Measurements from ENCODE around the gene CENPT. TPM values are rescaled to one million over a fixed set of nuclear protein-coding genes. Genes with fewer than 3 reads are reported as not detected.

The CENPT gene
- total and polyA plus RNA-seq, 2 of the 13 experiments (the other 11 are each of a cell fraction or from before 2014, with no cell fraction given): 40.9 to 43.3 TPM

- TF ChIP-seq BATF2 (CRISPR knock-in tag; IDR thresholded peaks at IDR 0.05) (no peak), ZMAT5 (CRISPR knock-in tag; IDR thresholded peaks at IDR 0.05; ENCODE audit: borderline replicate concordance, low read depth) (no peak), ATRX (CRISPR knock-in tag; IDR thresholded peaks at IDR 0.05; ENCODE audit: borderline replicate concordance) (no peak), DMTF1 (CRISPR knock-in tag; IDR thresholded peaks at IDR 0.05) (no peak), NFRKB (IDR thresholded peaks at IDR 0.05) (no peak), ZMYM3 (CRISPR knock-in tag; IDR thresholded peaks at IDR 0.05) (no peak), MTERF4 (CRISPR knock-in tag; IDR thresholded peaks at IDR 0.05) (no peak; the same call in 1 of the 2 replicates), NR2F6 (IDR thresholded peaks at IDR 0.05) (no peak), NR2F6 (CRISPR knock-in tag; IDR thresholded peaks at IDR 0.05) (no peak), ZNF616 (CRISPR knock-in tag; IDR thresholded peaks at IDR 0.05; ENCODE audit: low read depth) (peak; percentile 76; the same call in 1 of the 2 replicates), ZNF30 (CRISPR knock-in tag; IDR thresholded peaks at IDR 0.05) (0 out of 2 replicates have a peak, but pooled peaks have one; percentile 53), ZUFSP (CRISPR knock-in tag; IDR thresholded peaks at IDR 0.05; ENCODE audit: borderline replicate concordance) (no peak), XBP1 (CRISPR knock-in tag; IDR thresholded peaks at IDR 0.05) (peak; percentile 88; the same call in 1 of the 2 replicates), ZNF597 (CRISPR knock-in tag; IDR thresholded peaks at IDR 0.05) (no peak), RBAK (CRISPR knock-in tag; IDR thresholded peaks at IDR 0.05) (0 out of 2 replicates have a peak, but pooled peaks have one; percentile 21), FOXK1 (CRISPR knock-in tag; IDR thresholded peaks at IDR 0.05; ENCODE audit: borderline replicate concordance, low read depth) (peak; percentile 76; the same call in 1 of the 2 replicates), SIX1 (CRISPR knock-in tag; IDR thresholded peaks at IDR 0.05; ENCODE audit: borderline replicate concordance) (no peak; the same call in none of the 2 replicates), POLR2AphosphoS2 (IDR thresholded peaks at IDR 0.05; ENCODE audit: low read depth, low read length) (no peak), AGO2 (optimal IDR thresholded peaks at IDR 0.05; ENCODE audit: low read depth, low read length) (peak; percentile 37), IRX3 (CRISPR knock-in tag; IDR thresholded peaks at IDR 0.05; ENCODE audit: borderline replicate concordance, low read depth) (peak; percentile 93)
Observed at GRCh38 chr16:67833415-67834241, 13.9 kb downstream of the CENPT start (continued).
